GM18520 (cell line): ENCODE measurements around the gene RCCD1.
"Not testable (repeated sequence)": the region's sequence is repeated elsewhere in the genome, so short reads cannot be mapped to it uniquely, and the experiment has no call there.

Experiments
- ATAC-seq: cut with Tn5 transposase; IDR thresholded peaks from one replicate; pipeline ENCODE4 v1.9.1; 2021; ENCODE audit not compliant: unreplicated experiment

Gene RCCD1

GRCh38 chr15:90954712-90955623, at the start of gene RCCD1:
TSS of gene RCCD1 (plus strand) at chr15:90954884. CDS start at chr15:90956735, 1,851 bp downstream.
- ATAC-seq = peak; percentile 78

- ATAC-seq = no peak
Measured at GRCh38 chr15:90905306-90906180, 49.1 kb upstream of the RCCD1 start.

- ATAC-seq = no peak
Measured at GRCh38 chr15:90906181-90906849, 48.4 kb upstream of the RCCD1 start.

GRCh38 chr15:90907051-90907660, 47.5 kb upstream of the RCCD1 start:
- no peak for ATAC-seq

- no peak for ATAC-seq
Measured at GRCh38 chr15:90907838-90908507, 46.7 kb upstream of the RCCD1 start.

- ATAC-seq = not testable (repeated sequence)
Measured at GRCh38 chr15:90909449-90909848, 45.2 kb upstream of the RCCD1 start.

- ATAC-seq = no peak
Measured at GRCh38 chr15:90909976-90910375, 44.7 kb upstream of the RCCD1 start.

- ATAC-seq = no peak
Measured at GRCh38 chr15:90910441-90911301, 44.0 kb upstream of the RCCD1 start.

- no peak for ATAC-seq
Measured at GRCh38 chr15:90911302-90911623, 43.4 kb upstream of the RCCD1 start.

- ATAC-seq = no peak
Measured at GRCh38 chr15:90911906-90912769, 42.5 kb upstream of the RCCD1 start.

GRCh38 chr15:90912770-90913075, 42.0 kb upstream of the RCCD1 start:
- ATAC-seq = no peak

GRCh38 chr15:90913398-90913944, 41.2 kb upstream of the RCCD1 start:
- ATAC-seq = no peak

GRCh38 chr15:90914305-90915080, 40.2 kb upstream of the RCCD1 start:
- ATAC-seq = no peak

- ATAC-seq = no peak
Measured at GRCh38 chr15:90915216-90915807, 39.4 kb upstream of the RCCD1 start.

GRCh38 chr15:90915808-90916440, 38.8 kb upstream of the RCCD1 start:
- no peak for ATAC-seq

- no peak for ATAC-seq
Measured at GRCh38 chr15:90916461-90916860, 38.2 kb upstream of the RCCD1 start.

- no peak for ATAC-seq
Measured at GRCh38 chr15:90917569-90917968, 37.1 kb upstream of the RCCD1 start.
